Spinal cord (tissue), 10 donors: Measurements from ENCODE around the gene KIF1B. TPM values are rescaled to one million over a fixed set of nuclear protein-coding genes. Genes with fewer than 3 reads are reported as not detected.
A peak's percentile ranks its signal among the peaks of the same experiment; 100 is the strongest.
"Not testable (repeated sequence)": the region's sequence is repeated elsewhere in the genome, so short reads cannot be mapped to it uniquely, and the experiment has no call there.

ENCODE experiments used
- DNase-seq, 6 donors: peaks; one replicate each; pipeline versions ENCODE4 v3.0.0 to v3.0.0-alpha.2; 2013 to 2015; ENCODE audit warnings: low spot score in 6 of 6, low read depth in 4 of 6
- H3K27ac ChIP-seq: one replicate; pipeline ENCODE4 v1.5.1; 2013; ENCODE audit warnings: low read depth, low read length, control low read depth
- H3K27me3 ChIP-seq: one replicate; pipeline ENCODE4 v1.6.1; 2013; ENCODE audit warnings: low read length; ENCODE audit not compliant: control insufficient read depth, insufficient read depth
- H3K36me3 ChIP-seq: one replicate; pipeline ENCODE4 v1.6.1; 2013; ENCODE audit warnings: low read length; ENCODE audit not compliant: control insufficient read depth, insufficient read depth
- H3K4me1 ChIP-seq: one replicate; pipeline ENCODE4 v1.6.1; 2013; ENCODE audit warnings: low read length; ENCODE audit not compliant: control insufficient read depth, insufficient read depth
- H3K4me3 ChIP-seq: one replicate; pipeline ENCODE4 v1.5.1; 2013; ENCODE audit warnings: low read depth, low read length, control low read depth
- H3K9me3 ChIP-seq: one replicate; pipeline ENCODE4 v1.6.1; 2013; ENCODE audit warnings: low read length; ENCODE audit not compliant: control insufficient read depth, insufficient read depth
- WGBS: methylation state at CpG from one replicate; pipeline ENCODE4 v1.1.5; 2013; ENCODE audit warnings: missing lambda C conversion rate; ENCODE audit not compliant: insufficient coverage; 5-methylcytosine and 5-hydroxymethylcytosine counted together
- polyA plus RNA-seq, 2 donors: library from polyadenylated mRNA; unstranded; fragments of 120-200 nt; gene quantifications; one replicate each; pipeline ENCODE4 v1.2.1, GENCODE V29; 2013; ENCODE audit not compliant: insufficient read length in 2 of 2
- total RNA-seq, 2 donors: library from RNA; depleted of rRNA in 1 of 2; stranded (reverse); fragments of 120-200 nt in 1 of 2; fragments of >200 nt in 1 of 2; gene quantifications; one replicate each; pipeline versions ENCODE4 v1.2.3 to v1.2.4, GENCODE V29; 2013 to 2014
- donor health status: healthy.

Gene KIF1B
- total and polyA plus RNA-seq, 4 donors: 102 to 220 (median 195) TPM

DNA sequence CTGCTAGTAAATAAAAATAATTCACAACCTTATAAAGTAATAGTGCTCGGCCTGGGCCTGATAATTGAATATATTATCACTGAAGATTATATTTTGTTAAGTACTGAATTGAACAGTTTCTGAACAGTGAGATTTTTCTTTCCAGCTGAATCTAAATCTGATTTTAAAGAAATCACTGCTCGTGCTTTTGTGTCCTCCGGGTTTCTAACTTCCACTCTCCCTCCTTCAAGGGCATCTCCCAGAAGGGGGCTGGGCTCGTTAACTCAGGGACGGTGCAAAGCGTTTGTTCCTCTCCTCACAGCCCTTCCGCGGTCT, 823 bp upstream of the KIF1B start:
- Histone ChIP-seq H3K27ac (peak overlapping the region; percentile 100), H3K27me3 (no peaks in the 10 kb centered on the region), H3K9me3 (no peaks in the 10 kb centered on the region), H3K36me3 (no peaks in the 10 kb centered on the region), H3K4me3 (peak overlapping the region; percentile 97), H3K4me1 (peaks cover 14% of the 10 kb centered on the region)
- DNase-seq: peak in 1 of 6 donors; percentile 69
- WGBS: 0% methylated on average over 5 of the region's 8 CpGs

DNA sequence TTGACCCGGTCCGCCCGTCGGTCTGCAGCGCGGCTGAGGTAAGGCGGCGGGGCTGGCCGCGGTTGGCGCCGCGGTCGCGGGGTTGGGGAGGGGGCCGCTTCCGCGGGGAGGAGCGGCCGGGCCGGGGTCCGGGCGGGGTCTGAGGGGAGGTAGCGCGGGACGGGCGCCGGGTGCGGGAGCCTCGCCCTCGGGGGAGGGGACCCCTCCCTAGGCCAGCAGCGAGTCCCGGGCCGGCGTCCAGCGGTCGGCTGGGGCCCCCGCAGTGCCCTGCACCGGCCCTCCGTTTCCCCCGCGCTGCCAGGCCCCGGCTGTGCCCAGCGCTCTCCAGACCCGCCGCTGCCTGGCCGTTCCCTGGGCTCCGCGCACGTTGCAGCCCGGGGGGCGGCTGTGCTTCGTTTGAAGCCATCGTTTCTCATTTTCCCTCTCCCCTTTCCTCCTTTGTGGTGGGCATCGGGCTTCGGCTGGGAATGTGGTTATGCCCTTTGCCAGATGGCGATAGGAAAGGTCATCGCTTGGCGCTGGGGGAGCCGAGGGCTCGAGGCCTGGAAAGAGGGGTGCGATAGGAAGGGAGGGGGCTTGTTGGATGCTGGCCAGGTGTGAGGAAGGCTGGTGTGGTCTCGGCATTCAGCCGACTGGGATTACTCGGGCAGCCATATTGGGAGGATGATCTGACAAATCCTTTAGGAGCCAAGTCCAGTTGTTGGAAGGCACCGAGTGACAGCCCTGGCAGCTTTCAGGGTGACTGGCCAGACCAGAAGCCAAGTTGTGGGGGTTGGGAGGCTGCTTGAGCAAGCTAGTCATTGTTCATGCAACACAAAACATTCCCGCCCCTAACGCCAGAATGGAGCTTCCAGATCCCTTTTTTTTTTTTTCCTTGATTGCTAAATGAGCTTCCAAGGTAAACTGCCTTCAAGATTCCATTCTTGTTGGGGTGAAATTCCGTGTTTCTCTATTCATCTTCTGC, 753 bp downstream of the KIF1B start:
- Histone ChIP-seq H3K27ac (peak overlapping the region; percentile 99), H3K4me1 (peaks cover 19% of the 10 kb centered on the region), H3K4me3 (peak overlapping the region; percentile 97), H3K36me3 (no peaks in the 10 kb centered on the region), H3K9me3 (no peaks in the 10 kb centered on the region), H3K27me3 (no peaks in the 10 kb centered on the region)
- peak; percentile 68 to 94 (median 83) for DNase-seq
- under 1% methylated on average over 62 of the region's 69 CpGs for WGBS

DNA sequence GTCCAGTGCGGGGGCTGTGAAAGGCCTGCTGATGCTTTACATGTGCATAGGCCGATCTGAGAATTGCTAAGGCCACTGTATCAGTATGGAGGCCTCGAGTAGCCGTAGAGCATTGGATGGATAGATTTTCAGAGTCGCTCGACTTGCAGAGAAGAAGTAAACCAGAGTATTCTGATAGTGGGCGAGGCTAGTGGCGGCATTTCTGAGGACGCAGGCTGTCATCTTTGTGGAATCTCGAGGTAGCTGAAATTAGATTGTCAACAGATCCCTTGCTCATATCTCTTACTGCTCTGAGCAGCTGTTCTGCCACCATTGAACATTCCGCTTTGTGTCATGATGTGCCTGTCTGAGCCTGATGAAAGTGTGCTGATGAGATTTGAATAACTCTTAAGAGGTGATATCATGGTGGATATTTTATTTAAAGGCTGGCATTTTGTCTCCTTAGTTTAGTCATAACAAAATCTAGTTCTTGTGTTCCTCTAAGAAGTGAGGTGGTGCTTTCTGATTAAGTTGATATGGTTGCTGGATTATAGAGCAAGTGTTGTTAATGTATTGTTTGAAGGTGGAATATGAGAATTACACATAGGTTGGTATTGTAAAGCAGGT, 1.5 kb downstream of the KIF1B start:
- Histone ChIP-seq H3K9me3 (no peaks in the 10 kb centered on the region), H3K4me1 (peaks cover 19% of the 10 kb centered on the region)

DNA sequence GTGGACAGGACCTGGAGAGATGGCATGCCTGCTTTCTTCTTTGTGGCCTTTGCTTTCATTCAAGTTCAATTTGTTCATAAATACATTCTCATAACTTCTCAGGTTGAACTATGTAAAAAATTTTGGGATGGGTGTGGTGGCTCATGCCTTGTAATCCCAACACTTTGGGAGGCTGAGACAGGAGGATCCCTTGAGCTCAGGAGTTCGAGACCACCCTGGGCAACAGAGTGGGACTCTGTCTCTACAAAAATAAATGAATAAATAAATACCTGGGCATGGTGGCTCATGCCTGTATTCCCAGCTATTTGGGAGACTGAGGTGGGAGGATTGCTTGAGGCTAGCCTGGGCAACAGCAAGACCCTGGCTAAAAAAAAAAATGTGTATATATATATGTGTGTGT, 2.1 kb downstream of the KIF1B start:
- Histone ChIP-seq H3K4me3 (peak overlapping the region; percentile 97), H3K27ac (peak overlapping the region; percentile 99), H3K9me3 (no peaks in the 10 kb centered on the region), H3K4me1 (peaks cover 25% of the 10 kb centered on the region), H3K27me3 (no peaks in the 10 kb centered on the region), H3K36me3 (no peaks in the 10 kb centered on the region)
- WGBS: no CpG with 5 or more reads among the region's 1 CpG
- DNase-seq: no peak

More for the DNA sequence above, 1.5 kb downstream of the KIF1B start:
- H3K4me3 ChIP-seq: peak overlapping the region; percentile 97
- peak overlapping the region; percentile 99 for H3K27ac ChIP-seq
- no peak for DNase-seq
- 2% methylated on average over 9 of the region's 11 CpGs for WGBS
- no peaks in the 10 kb centered on the region for H3K36me3 ChIP-seq
- H3K27me3 ChIP-seq: no peaks in the 10 kb centered on the region

DNA sequence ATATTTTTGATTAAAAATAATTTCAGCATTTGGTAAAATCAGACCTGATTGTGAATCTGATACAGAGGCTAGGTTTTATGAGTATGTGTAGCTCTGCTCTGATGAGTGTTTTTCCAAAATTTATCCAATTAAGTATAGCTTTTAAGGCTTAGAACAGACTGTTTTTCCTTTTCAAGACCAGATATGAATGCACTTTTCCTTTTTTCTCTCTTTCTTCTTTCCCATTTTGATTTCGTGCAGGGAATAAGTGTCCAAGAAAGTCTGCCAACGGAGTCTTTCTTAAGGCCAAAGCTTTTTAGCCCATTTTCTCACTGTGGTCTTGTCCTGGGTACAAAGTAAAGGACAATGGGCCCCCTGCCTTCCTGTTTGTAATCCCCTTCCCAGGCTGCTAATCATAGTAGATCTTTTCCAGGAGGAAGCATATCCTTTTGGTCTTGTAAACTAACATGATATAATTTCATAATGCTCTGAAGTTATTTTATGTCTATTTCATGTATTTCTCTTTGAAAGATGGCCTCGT, 2.9 kb downstream of the KIF1B start:
- Histone ChIP-seq H3K9me3 (no peaks in the 10 kb centered on the region), H3K27ac (peak overlapping the region; percentile 52), H3K36me3 (no peaks in the 10 kb centered on the region), H3K4me1 (peaks cover 30% of the 10 kb centered on the region), H3K4me3 (peak overlapping the region; percentile 16), H3K27me3 (no peaks in the 10 kb centered on the region)
- DNase-seq: peak in 2 of 6 donors; percentile 32 to 51
- WGBS: 12% methylated on average over 3 of the region's 3 CpGs

DNA sequence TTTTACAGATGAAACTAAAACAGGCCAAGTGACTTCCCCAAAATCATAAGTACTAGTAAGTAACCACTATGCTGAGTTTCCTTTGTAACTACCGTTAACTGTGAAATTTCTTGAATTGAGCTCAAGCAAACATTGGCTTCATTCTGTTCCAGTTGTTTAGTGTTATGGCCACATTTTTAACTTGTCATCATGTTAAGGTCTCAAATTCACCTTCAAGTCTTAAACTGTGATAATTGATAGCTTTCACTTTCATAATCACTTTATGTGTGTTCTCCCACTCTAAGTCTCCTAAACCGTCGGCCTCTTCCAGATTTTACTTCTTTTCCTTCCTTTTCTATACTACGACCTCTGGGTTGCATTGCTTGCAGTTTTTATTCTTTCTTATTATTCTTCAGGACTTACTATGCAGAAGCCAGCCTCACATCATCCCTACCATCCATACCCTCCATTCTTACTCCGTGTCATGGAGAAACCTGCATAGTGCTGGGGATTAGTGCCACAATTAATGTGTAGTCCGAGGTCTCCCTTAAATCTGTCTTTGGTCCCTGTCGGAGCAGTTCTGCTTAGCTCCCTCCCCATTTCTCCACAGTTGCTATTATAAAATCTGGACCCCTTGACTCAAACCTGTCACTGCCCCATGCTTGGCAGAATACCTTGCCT, 5.8 kb downstream of the KIF1B start:
- peaks cover 33% of the 10 kb centered on the region for H3K4me1 ChIP-seq
- peaks cover 2% of the 10 kb centered on the region for H3K36me3 ChIP-seq
- H3K4me3 ChIP-seq: no peak overlapping the region
- H3K9me3 ChIP-seq: no peaks in the 10 kb centered on the region
- no peak for DNase-seq
- H3K27ac ChIP-seq: no peak overlapping the region
- no peaks in the 10 kb centered on the region for H3K27me3 ChIP-seq
- 43% methylated on average over 3 of the region's 7 CpGs for WGBS

DNA sequence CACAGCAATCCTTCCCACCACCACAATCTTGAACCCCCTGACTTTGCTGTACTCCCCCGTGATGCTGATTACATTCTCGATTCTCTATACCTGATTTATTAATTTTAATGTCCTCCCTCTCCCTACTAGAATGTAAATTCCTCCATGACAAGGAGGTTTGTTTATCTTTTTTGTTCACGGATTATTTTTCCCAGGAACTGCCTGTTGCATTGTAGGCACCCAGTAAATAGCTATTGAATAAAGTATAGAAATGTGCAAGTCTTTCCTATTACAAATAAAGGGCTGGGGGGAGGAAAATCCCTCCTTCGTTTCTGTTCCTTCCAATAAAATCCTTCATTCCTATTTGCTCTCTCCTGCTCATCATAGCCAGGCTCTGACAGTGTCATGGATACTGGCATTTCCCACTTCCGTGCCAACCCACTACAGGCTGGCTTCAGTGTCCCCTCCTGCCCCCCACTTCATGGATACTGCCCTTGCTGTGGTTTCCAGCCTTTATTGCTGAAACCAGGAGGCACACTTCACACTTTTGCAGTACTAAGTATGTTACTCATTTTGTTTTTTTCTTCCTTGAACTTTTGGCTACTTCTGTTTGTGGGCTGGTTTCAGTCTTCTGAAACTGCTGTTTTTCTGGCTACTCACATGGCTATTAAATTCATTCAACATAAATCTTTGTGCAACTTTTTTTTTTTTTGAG, 7.5 kb downstream of the KIF1B start:
- Histone ChIP-seq H3K36me3 (peaks cover 2% of the 10 kb centered on the region), H3K9me3 (no peaks in the 10 kb centered on the region), H3K27ac (peak overlapping the region; percentile 33), H3K27me3 (no peaks in the 10 kb centered on the region), H3K4me1 (peaks cover 26% of the 10 kb centered on the region), H3K4me3 (no peak overlapping the region)
- 30% methylated on average over 2 of the region's 5 CpGs for WGBS
- no peak for DNase-seq

DNA sequence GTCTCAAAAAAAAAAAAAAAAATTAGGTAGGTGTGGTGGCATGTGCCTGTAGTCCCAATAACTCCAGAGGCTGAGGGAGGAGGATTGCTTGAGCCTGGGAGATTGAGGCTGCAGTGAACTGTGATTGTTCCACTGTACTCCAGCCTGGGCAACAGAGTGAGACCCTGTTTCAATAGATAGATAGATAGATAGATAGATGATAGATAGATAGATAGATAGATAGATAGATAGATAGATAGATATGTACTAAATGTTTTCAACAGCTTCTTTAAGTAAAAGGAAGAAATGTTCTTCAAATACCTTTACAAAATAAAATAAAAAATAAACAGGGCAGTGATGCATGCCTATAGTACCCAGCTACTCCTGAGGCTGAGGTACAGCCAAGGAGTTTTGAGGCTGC, 9.8 kb downstream of the KIF1B start:
- Histone ChIP-seq H3K4me1 (peaks cover 23% of the 10 kb centered on the region), H3K4me3 (no peak overlapping the region), H3K27ac (no peak overlapping the region), H3K36me3 (peaks cover 2% of the 10 kb centered on the region), H3K27me3 (no peaks in the 10 kb centered on the region), H3K9me3 (no peaks in the 10 kb centered on the region)
- DNase-seq: no peak

DNA sequence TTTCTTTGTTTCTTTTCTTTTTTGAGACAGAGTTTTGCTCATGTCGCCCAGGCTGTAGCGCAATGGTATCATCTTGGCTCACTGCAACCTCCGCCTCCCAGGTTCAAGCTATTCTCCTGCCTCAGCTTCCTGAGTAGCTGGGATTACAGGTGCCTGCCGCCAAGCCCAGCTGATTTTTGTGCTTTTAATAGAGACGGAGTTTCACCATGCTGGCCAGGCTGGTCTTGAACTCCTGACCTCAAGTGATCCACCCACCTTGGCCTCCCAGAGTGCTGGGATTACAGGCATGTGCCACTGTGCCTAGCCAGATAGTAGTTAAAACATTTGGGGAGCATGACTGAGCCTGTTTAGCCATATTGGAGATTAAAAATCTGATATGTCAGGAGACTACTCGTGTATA, 10.3 kb downstream of the KIF1B start:
- H3K9me3 ChIP-seq, H3K27me3 ChIP-seq, DNase-seq, H3K4me3 ChIP-seq, H3K36me3 ChIP-seq, H3K27ac ChIP-seq: not testable (repeated sequence)
- H3K4me1 ChIP-seq: peaks cover 20% of the 10 kb centered on the region
- 87% methylated on average over 5 of the region's 6 CpGs for WGBS
